Measurements from ENCODE around the gene DNM3.
A peak's percentile ranks its signal among the peaks of the same experiment; 100 is the strongest.
"Not testable (repeated sequence)": the region's sequence is repeated elsewhere in the genome, so short reads cannot be mapped to it uniquely, and the experiment has no call there.

DNM3 gene

GRCh38 chr1:172427191-172427590 lies 585.9 kb downstream of the DNM3 start:
- in situ Hi-C loops (cut with HindIII; ENCODE audit: low pct_ligation_motif_present, low sequenced_read_pairs), result no loop called here
- H3K27me3 ChIP-seq (replicated peaks), result no peaks in the 10 kb centered on the region
- TF ChIP-seq CTCF (IDR thresholded peaks at IDR 0.05; ENCODE audit: low read depth, low read length, missing control alignments), result no peak
- no peaks in the 10 kb centered on the region for H3K36me3 ChIP-seq (replicated peaks)
- no peak overlapping the region for H3K4me3 ChIP-seq (ENCODE audit: low read depth, low read length)
- H3K27ac ChIP-seq, result no peak overlapping the region
- no peak for DNase-seq

- no peak overlapping the region for H3K27ac ChIP-seq
- in situ Hi-C loops (cut with HindIII; ENCODE audit: low pct_ligation_motif_present, low sequenced_read_pairs), result no loop called here
- peak; percentile 75 for TF ChIP-seq CTCF (IDR thresholded peaks at IDR 0.05; ENCODE audit: low read depth, low read length, missing control alignments)
- no peaks in the 10 kb centered on the region for H3K36me3 ChIP-seq (replicated peaks)
- no peaks in the 10 kb centered on the region for H3K27me3 ChIP-seq (replicated peaks)
- no peak overlapping the region for H3K4me3 ChIP-seq (ENCODE audit: low read depth, low read length)
- peak; percentile 61 for DNase-seq
Observed at GRCh38 chr1:172429331-172430127, 588.2 kb downstream of the DNM3 start.

- no peak for TF ChIP-seq CTCF (IDR thresholded peaks at IDR 0.05; ENCODE audit: low read depth, low read length, missing control alignments)
- H3K36me3 ChIP-seq (replicated peaks), result no peaks in the 10 kb centered on the region
- no peaks in the 10 kb centered on the region for H3K27me3 ChIP-seq (replicated peaks)
- in situ Hi-C loops (cut with HindIII; ENCODE audit: low pct_ligation_motif_present, low sequenced_read_pairs), result no loop called here
- H3K27ac ChIP-seq, result no peak overlapping the region
- H3K4me3 ChIP-seq (ENCODE audit: low read depth, low read length), result no peak overlapping the region
- no peak for DNase-seq
Observed at GRCh38 chr1:172430128-172430454, 588.8 kb downstream of the DNM3 start.

DNA sequence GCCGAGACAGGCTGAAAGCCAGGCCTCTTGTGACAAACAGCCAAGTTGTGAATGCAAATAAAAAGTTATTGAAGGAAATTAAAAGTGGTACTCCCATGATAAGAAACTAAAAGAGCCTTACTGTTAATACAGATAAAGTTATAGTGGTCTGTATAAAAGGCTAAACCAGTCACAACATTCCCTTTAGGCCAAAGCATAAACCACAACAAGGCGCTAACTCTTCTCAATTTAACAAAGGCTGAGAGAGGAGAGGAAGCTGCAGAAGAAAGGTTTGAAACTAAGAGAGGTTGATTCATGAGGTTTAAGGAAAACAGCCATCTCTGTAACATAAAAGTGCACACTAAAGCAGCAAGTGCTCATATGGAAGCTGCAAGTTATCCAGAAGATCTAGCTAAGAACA lies 589.9 kb downstream of the DNM3 start:
- Histone ChIP-seq H3K27me3 (replicated peaks) (no peaks in the 10 kb centered on the region), H3K36me3 (replicated peaks) (no peaks in the 10 kb centered on the region), H3K27ac (no peak overlapping the region), H3K4me3 (ENCODE audit: low read depth, low read length) (no peak overlapping the region)
- DNase-seq, result no peak
- no peak for TF ChIP-seq CTCF (IDR thresholded peaks at IDR 0.05; ENCODE audit: low read depth, low read length, missing control alignments)
- in situ Hi-C loops (cut with HindIII; ENCODE audit: low pct_ligation_motif_present, low sequenced_read_pairs), result no loop called here

GRCh38 chr1:172431721-172432192 lies 590.5 kb downstream of the DNM3 start:
- in situ Hi-C loops (cut with HindIII; ENCODE audit: low pct_ligation_motif_present, low sequenced_read_pairs), result no loop called here
- H3K4me3 ChIP-seq (ENCODE audit: low read depth, low read length), result no peak overlapping the region
- no peaks in the 10 kb centered on the region for H3K27me3 ChIP-seq (replicated peaks)
- no peak overlapping the region for H3K27ac ChIP-seq
- no peak for DNase-seq
- no peaks in the 10 kb centered on the region for H3K36me3 ChIP-seq (replicated peaks)
- TF ChIP-seq CTCF (IDR thresholded peaks at IDR 0.05; ENCODE audit: low read depth, low read length, missing control alignments), result no peak

DNA sequence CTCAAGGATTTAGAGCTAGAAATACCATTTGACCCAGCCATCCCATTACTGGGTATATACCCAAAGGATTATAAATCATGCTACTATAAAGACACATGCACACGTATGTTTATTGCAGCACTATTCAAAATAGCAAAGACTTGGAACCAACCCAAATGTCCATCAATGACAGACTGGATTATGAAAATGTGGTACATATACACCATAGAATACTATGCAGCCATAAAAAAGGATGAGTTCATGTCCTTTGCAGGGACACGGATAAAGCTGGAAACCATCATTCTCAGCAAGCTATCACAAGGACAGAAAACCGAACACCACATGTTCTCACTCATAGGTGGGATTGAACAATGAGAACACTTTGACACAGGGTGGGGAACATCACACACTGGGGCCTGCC lies 595.9 kb downstream of the DNM3 start:
- H3K27ac ChIP-seq; H3K4me3 ChIP-seq (ENCODE audit: low read depth, low read length); H3K36me3 ChIP-seq (replicated peaks); in situ Hi-C loops (cut with HindIII; ENCODE audit: low pct_ligation_motif_present, low sequenced_read_pairs); DNase-seq; H3K27me3 ChIP-seq (replicated peaks): not testable (repeated sequence)

Data from brain microvascular endothelial cell (primary cell).